ENCODE results near the gene LETMD1.

GRCh38 chr12:51056242-51056641, 8.1 kb downstream of the LETMD1 start:
- no peak for TF ChIP-seq CTCF (IDR thresholded peaks at IDR 0.05)
- no peak for TF ChIP-seq EZH2 (IDR thresholded peaks at IDR 0.05; ENCODE audit: borderline replicate concordance, insufficient read depth, low read depth, low read length, poor library complexity, severe bottlenecking)

Data from B cell (primary cell).